NCI-H524 treated with DMSO at 0.1 percent for 48 hours (cell line): ENCODE measurements around the gene MTPN.

Experiments used
- DNase-seq: peaks from one replicate; lab custom pipeline; 2025; lab: John Stamatoyannopoulos, UW

Gene MTPN

DNA sequence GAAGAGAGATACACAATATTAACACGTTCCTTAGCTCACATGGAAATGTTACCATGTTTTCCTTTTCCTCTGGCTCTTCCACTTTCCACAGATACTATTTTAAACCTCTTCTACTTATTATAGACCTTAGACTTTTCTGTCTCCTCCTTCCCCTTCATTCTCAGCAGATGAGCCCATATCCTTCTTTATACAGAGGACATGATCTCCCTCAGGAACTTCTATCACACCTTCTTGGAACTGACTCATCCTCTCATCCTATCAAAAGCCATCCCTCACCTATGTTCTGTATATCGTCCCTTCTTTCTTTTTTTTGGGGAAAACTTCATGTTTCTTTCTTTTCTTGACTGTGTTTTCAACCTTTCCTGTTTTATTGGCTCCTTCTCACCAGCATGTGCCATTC, 20.8 kb downstream of the MTPN start:
- DNase-seq = no peak

DNA sequence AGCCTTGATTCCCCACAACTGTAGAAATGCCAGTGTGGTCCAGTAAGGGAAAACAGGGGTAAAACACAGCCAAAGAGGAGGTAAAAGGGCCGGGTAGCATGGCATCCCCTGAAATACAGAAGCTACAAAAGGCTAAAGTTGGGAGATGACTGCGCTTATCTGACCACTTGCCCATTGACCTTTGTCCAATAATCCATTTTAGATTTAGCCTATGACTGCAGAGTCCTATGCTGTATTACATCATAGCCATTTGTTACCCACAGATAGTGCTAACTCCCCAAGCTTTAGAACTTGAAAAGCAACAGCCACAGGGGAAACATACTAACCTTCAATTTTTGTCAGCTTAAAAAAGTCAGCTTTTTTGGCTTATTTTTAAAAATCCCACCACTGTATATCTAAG, 26.2 kb downstream of the MTPN start:
- no peak for DNase-seq

GRCh38 chr7:135950429-135950828, 26.7 kb downstream of the MTPN start:
- no peak for DNase-seq

GRCh38 chr7:135946289-135947055, 30.7 kb downstream of the MTPN start:
- no peak for DNase-seq

GRCh38 chr7:135944753-135945152, 32.4 kb downstream of the MTPN start:
- DNase-seq = no peak

GRCh38 chr7:135943134-135943879, 33.9 kb downstream of the MTPN start:
- no peak for DNase-seq

- DNase-seq = no peak
These were observed 34.5 kb downstream of the MTPN start for GRCh38 chr7:135942614-135943013.

- DNase-seq = no peak
These were observed 36.8 kb downstream of the MTPN start for GRCh38 chr7:135940077-135941075.

- no peak for DNase-seq
These were observed 37.8 kb downstream of the MTPN start for GRCh38 chr7:135939261-135939812.

GRCh38 chr7:135938563-135938962, 38.6 kb downstream of the MTPN start:
- DNase-seq = no peak

DNA sequence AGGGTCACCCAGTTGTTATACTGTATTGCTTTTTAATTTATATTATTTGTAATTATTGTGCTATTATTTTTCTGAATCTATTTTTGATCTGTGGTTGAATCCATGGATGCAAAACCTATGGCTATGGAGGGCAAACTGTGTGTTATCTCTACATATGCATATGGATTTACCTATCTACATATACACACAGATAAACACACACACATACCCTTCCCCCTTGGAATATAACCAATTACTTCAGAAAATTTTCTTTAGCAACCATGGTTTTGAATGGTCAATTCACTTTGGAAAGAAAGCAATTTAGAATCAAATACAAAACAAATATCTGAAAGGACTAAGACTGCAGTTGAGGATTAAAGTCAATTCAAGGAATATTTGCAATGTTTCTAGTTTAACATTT, 39.1 kb downstream of the MTPN start:
- DNase-seq = no peak

DNA sequence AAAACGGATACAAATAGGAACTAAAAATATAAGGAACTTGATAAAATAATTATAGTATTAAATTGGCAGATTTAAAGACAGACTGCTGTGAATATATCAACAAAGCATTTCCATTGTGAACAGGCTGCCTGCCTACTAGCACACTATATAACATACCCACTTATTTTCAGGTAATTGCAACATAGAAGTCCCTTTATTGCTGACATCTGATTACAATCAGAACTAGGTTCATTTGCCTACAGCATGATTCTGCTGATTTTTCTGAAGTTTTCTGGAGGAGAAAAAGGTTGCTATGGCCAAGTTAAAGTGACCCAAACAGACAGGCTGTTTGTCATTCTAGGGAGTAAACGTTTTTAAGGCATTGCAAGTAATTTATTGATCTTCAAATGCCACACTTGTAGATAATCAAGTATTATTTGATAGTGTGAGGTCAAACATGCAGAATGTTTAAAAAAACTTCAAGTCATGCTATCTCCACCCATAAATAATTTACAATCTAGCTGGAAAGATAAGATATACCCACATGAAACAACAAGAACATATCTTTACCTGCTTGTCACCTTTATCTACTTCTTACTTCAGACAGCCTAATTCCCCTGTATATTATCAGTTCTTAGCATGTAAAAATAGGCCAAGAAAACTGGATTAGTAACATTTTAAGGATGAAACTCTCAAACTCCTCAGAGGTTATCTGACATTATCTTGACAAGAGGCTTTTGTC, 40.5 kb downstream of the MTPN start:
- DNase-seq = no peak

- no peak for DNase-seq
These were observed 42.5 kb downstream of the MTPN start for GRCh38 chr7:135934651-135935050.

GRCh38 chr7:135933509-135934188, 43.5 kb downstream of the MTPN start:
- no peak for DNase-seq

- DNase-seq = no peak
These were observed 45.0 kb downstream of the MTPN start for GRCh38 chr7:135932131-135932530.

- DNase-seq = no peak
These were observed 46.3 kb downstream of the MTPN start for GRCh38 chr7:135930565-135931461.

GRCh38 chr7:135929722-135930141, 47.4 kb downstream of the MTPN start:
- no peak for DNase-seq

GRCh38 chr7:135929249-135929648, 47.9 kb downstream of the MTPN start:
- DNase-seq = no peak

DNA sequence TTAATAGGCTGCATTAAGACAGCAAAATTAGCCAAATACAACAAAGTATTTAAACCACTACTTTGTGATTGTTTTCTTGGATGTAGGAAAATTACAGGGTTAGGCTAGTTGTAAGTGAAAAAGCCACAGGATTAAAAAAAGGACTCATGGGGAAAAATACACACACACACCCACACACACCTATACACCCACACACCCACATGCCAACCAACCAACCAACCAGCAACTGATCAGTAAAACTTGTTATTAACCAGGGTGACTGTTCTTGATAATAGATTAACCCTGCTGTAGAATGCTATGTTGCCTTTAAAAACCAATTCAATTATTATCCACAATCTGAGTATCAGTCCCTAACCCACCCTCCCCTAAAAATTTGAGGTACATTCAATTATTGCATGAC, 49.0 kb downstream of the MTPN start:
- no peak for DNase-seq

DNA sequence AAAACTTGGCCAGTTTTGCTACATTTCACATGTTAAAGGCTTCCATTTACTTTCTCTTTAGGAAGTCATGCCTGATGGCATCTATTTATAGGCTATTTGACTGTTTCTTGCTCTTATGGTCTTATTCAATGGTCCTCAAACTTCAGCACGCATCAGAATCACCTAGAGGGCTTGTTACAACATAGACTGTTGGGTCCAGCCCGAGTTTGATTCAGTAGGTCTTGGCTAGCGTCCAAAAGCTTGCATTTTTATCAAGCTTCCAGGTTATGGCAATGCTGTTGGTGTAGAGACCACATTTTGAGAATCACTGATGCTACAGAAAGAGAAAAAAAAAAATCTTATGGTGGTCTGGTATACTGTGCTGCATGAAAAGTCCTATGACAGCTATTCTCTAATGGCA, 51.9 kb downstream of the MTPN start:
- DNase-seq = no peak
